Kidney (tissue), 14 donors: ENCODE data around the gene ZIC1. TPM values are rescaled to one million over a fixed set of nuclear protein-coding genes. Genes with fewer than 3 reads are reported as not detected.
A peak's percentile ranks its signal among the peaks of the same experiment; 100 is the strongest.

Experiments
- DNase-seq, 5 donors: peaks; one replicate each; pipeline ENCODE4 v3.0.0-alpha.2; 2013 to 2020
- FAIRE-seq: peaks from 2 replicates; lab custom pipeline; 2012; peaks lifted over from hg19 to GRCh38; lab: Jason Lieb, UNC
- H3K27ac ChIP-seq, 2 donors: one replicate each; pipeline ENCODE4 v1.7.0; 2013; ENCODE audit warnings: low read depth in 2 of 2, low read length in 2 of 2, inconsistent platforms in 1 of 2
- H3K27me3 ChIP-seq: one replicate; pipeline ENCODE4 v1.7.1; 2013; ENCODE audit warnings: low read length, inconsistent platforms; ENCODE audit not compliant: control insufficient read depth, insufficient read depth
- H3K36me3 ChIP-seq, 3 donors: one replicate each; pipeline versions ENCODE4 v1.7.0 to v1.7.1; 2013; ENCODE audit warnings: low read length in 3 of 3, control low read depth in 1 of 3, inconsistent platforms in 1 of 3; ENCODE audit not compliant: insufficient read depth in 3 of 3, control insufficient read depth in 2 of 3
- H3K4me1 ChIP-seq, 3 donors: one replicate each; pipeline versions ENCODE4 v1.7.0 to v1.7.1; 2013; ENCODE audit warnings: low read length in 3 of 3, inconsistent platforms in 1 of 3, low read depth in 1 of 3; ENCODE audit not compliant: control insufficient read depth in 2 of 3, insufficient read depth in 2 of 3
- H3K4me3 ChIP-seq, 3 donors: one replicate each; pipeline versions ENCODE4 v1.7.0 to v1.8.1; 2013; ENCODE audit warnings: low read length in 3 of 3, control low read depth in 1 of 3, inconsistent platforms in 1 of 3
- H3K9ac ChIP-seq, 3 donors: one replicate each; pipeline versions ENCODE4 v1.7.0 to v1.7.1; 2013; ENCODE audit warnings: low read length in 3 of 3, control low read depth in 1 of 3, inconsistent platforms in 1 of 3
- H3K9me3 ChIP-seq, 3 donors: one replicate each; pipeline versions ENCODE4 v1.7.0 to v1.7.1; 2013; ENCODE audit warnings: low read length in 3 of 3, control low read depth in 1 of 3, inconsistent platforms in 1 of 3; ENCODE audit not compliant: control insufficient read depth in 2 of 3, insufficient read depth in 1 of 3
- CTCF ChIP-seq: IDR thresholded peaks from 3 replicates; pipeline ENCODE4 v1.5.1; 2012; ENCODE audit warnings: mild to moderate bottlenecking, moderate library complexity, borderline replicate concordance; ENCODE audit not compliant: insufficient read depth; ENCODE audit errors: extremely low read depth
- intact Hi-C: fragments of 100-400 bp; cut with DNase I; formaldehyde crosslinking; loops from one replicate; pipeline ENCODE4 v1.11.1; 2022
- polyA plus RNA-seq: library from polyadenylated mRNA; stranded (reverse); fragments of 350-450 nt; fragmentation: Illumina TruSeq; extraction: RNeasy Lipid Tissue Mini Kit (QIAGEN cat#74804); gene quantifications from one replicate; pipeline ENCODE4 v1.2.3, GENCODE V29; 2014; ENCODE audit warnings: low read depth, low replicate concordance; ENCODE audit not compliant: insufficient read depth
- total RNA-seq: library from RNA; stranded (reverse); fragmentation: NEBNext Ultra II Directional; extraction: Animal tissue kit (Norgen Biotek cat#: 25700); gene quantifications from one replicate; pipeline ENCODE4 v1.2.1, GENCODE V29; 2021
- donor health status: control.
- donor health status: control.
- donor health status: control.
- donor health status: control.
- donor health status: control.
- donor health status: DM: yes; HTN: yes; CAD: no.
- donor health status: Normal renal cell carcinoma (clear cell type).

Gene ZIC1
- total and polyA plus RNA-seq, 2 donors from 2014 or later, result not detected

DNA sequence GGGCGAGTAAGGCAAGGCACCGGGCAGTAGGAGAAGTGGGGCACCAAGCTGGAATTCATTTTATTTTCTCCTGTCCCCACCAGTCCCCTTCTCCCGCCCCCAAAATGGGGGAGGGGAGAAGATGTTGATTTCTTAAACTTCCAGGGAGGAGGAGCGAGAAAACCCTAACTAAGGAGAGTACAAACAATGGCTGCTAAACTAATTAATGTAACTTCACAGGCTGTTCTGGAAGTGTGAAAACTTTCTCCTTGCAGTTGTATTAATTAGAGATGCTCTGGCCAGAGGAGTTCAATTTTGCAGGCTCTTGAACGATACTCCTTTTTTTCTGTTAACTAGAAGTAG, 14.3 kb upstream of the ZIC1 start:
- intact Hi-C loops, result no loop called here
- Histone ChIP-seq H3K36me3 (no peaks in the 10 kb centered on the region), H3K9me3 (no peaks in the 10 kb centered on the region), H3K4me3 (no peak overlapping the region), H3K27ac (no peak overlapping the region), H3K9ac (no peak overlapping the region), H3K4me1 (peaks cover 0 to 8% (median 0%) of the 10 kb centered on the region in 3 donors), H3K27me3 (peaks cover 72% of the 10 kb centered on the region)
- DNase-seq, result no peak
- TF ChIP-seq CTCF, result no peak
- no peak for FAIRE-seq

DNA sequence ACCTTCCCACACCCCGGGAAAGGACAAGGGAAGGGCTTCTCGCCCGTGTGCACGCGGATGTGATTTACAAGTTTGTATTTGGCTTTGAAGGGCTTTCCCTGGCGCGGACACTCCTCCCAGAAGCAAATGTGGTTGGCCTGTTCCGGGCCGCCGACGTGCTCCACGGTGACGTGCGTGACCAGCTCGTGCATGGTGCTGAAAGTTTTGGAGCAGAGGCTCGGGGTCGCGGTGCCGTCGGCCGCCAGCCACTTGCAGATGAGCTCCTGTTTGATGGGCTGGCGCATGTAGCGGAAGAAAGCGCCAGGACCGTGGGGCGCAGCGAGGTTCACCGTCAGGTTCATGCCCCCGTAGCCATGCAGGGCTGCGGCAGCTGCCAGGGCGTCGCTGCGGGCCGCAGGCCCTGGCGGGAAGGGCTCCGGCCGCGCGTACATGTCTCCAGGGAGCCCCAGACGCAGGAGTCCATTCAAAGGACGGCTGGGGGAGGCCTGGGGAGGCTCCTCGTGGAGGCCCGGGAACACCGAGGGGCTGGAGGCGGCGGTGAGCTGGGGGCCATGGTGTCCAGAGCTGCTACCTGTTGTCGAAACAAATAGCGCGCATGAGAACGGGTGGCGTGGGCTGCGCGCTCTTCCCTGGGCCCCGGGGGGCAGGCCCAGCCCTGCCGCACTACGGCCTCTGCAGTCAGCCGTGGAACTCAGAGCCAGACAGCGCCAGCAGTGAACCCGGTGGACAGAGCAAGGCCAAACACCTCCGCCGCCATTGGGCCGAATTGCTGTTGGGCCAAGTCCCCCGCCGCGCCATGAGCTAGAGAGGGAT, 13.1 kb upstream of the ZIC1 start:
- H3K27me3 ChIP-seq, result peaks cover 74% of the 10 kb centered on the region
- no peaks in the 10 kb centered on the region for H3K36me3 ChIP-seq
- DNase-seq (peak in 1 of 5 donors; percentile 32), FAIRE-seq (no peak)
- H3K4me3 ChIP-seq, result no peak overlapping the region
- intact Hi-C loops, result no loop called here
- H3K4me1 ChIP-seq, result peaks cover 0 to 6% (median 0%) of the 10 kb centered on the region in 3 donors
- H3K27ac ChIP-seq, result no peak overlapping the region
- H3K9ac ChIP-seq, result no peak overlapping the region
- no peaks in the 10 kb centered on the region for H3K9me3 ChIP-seq
- TF ChIP-seq CTCF, result no peak

DNA sequence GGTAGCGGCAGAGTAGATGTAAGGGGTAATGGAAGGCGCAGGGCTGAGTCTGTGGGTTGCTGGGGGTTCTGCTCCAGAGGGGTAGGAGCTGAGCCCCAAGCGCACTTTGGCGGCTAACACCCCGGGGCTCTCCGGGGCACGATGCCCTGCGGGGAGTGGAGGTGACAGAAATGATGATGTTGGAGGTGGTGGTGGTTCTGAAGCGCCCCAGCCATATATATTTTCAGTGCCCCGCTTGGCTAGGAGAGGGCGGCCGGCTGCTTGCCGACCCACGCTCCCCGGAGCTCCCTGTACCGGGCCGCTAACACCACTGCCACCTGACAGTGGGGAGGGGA, 12.5 kb upstream of the ZIC1 start:
- Histone ChIP-seq H3K9me3 (no peaks in the 10 kb centered on the region), H3K27ac (no peak overlapping the region), H3K4me3 (no peak overlapping the region), H3K27me3 (peaks cover 76% of the 10 kb centered on the region), H3K36me3 (no peaks in the 10 kb centered on the region), H3K4me1 (peaks cover 0 to 6% (median 0%) of the 10 kb centered on the region in 3 donors), H3K9ac (no peak overlapping the region)
- no peak for DNase-seq
- intact Hi-C loops, result no loop called here
- FAIRE-seq, result no peak
- no peak for TF ChIP-seq CTCF
